ENCODE results near the gene FBXO40. TPM values are rescaled to one million over a fixed set of nuclear protein-coding genes. Genes with fewer than 3 reads are reported as not detected.

FBXO40 gene, protein sequence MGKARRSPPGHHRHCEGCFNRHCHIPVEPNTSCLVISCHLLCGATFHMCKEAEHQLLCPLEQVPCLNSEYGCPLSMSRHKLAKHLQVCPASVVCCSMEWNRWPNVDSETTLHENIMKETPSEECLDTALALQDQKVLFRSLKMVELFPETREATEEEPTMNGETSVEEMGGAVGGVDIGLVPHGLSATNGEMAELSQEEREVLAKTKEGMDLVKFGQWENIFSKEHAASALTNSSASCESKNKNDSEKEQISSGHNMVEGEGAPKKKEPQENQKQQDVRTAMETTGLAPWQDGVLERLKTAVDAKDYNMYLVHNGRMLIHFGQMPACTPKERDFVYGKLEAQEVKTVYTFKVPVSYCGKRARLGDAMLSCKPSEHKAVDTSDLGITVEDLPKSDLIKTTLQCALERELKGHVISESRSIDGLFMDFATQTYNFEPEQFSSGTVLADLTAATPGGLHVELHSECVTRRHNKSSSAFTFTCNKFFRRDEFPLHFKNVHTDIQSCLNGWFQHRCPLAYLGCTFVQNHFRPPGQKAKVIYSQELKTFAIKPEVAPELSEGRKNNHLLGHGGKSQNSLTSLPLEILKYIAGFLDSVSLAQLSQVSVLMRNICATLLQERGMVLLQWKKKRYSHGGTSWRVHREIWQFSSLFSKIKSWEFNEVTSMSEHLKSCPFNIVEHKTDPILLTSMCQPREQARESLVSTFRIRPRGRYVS
- not detected in 2 replicates for total RNA-seq

DNA sequence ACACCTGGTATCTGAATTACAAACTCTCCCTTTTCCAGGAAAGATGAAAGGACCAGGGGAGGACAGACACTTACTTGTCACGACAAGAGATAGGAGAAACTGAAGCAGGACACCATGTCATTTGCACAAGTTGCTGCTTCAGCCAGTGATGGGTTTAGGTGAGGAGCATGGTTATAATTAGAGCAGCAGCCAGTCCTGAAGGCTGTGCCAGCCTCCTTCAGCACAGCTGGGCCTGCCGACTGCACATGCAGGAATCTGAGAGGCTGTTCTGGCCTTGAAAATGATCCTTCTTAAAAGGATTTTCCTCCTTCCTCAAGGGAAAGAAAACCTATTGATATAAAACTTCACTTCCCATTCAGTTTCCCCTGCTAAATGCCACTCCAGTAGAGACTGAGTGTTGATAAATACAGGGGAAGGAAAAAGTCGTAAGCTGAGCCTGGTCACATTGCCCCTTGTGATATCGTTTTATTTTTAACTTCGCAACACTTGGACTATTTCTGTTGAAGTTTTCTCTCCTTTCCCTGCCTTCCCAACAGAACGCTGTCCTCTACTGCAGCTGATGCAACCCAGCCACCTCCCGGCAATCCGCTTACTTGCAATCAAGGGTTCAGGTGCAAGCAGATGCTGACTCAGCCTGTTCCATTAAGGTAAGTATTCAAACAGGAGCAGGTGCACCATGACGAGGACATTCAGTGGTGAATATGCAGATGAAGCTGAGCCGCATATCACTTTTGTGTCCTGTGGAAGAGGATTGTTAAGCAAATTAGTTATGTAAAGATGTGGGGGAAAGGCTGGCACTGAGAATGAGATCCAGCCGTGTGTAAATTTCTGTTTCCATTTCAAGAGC lies at the start of gene FBXO40:
TSS of gene FBXO40 (plus strand) at position 524 of the 847 bp plus-strand sequence. CDS start 27,197 bp downstream, outside the sequence.

DNA sequence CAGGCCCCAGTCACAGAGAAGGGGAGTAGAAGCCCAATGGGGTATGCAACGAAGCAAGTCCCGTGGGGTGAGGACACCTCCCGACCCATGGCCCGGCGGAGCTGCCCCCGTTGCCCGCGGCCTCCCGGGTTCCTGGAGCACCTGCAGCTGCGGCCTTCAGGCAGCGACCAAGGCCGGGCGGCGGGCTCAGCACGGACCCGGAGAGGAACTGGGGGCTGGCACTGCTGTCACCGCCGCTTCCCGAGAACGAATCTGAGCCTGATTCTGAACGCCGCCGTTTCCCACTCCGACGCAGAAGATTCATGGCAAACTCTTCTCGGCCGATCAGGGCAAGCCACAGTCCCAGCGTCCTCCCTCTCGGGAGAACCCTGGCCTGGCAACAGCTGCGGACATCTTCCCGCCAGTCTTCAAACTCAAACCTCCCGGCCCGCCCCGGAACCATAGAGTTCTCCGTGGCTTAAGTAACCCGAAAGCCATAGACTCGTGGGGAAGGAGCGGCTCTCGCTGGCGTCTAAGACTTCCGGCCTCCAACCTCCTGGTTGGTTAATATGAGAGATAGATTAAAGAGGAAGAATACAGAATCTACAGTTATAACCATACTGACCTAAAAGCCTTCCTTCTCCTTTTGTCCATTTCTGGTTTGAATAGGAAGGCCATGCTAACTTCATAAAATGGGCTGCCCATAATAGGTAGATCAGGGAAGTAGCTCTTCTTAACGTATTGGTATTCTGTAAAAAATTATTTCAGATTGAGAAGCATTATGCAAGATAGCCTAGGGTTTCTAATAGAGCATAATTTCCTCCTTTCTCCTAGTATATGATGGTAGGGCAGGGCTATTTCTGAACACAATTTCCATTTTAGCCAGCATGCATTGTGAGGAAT lies 47.4 kb upstream of the FBXO40 start, which contains the start of gene POLQ:
TSS of gene POLQ (minus strand) at position 415 of the 882 bp plus-strand sequence. CDS start at position 304, 111 bp downstream.

DNA sequence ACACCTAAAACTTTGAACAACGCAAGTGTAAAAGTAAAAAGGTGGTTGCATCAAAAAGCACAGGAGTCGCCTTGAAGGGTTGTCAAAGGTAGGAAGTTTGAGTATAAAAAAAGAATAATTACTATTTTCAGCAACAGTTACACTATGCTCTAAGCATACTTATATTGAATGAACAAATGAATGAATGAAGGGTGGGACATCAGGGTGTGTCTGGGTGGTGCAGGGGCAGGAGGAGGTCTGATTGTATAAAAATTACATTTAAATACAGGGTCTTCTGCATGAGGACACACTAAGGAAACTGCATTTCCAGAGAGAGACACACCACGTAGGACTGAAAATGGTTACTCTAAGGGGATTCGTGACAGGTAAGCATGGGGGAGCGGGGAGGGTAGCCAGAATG lies 25.5 kb upstream of the FBXO40 start, which contains the start of gene ARGFX:
TSS of gene ARGFX (plus strand) at position 301 of the 400 bp plus-strand sequence. CDS start 2,765 bp downstream, outside the sequence.

DNA sequence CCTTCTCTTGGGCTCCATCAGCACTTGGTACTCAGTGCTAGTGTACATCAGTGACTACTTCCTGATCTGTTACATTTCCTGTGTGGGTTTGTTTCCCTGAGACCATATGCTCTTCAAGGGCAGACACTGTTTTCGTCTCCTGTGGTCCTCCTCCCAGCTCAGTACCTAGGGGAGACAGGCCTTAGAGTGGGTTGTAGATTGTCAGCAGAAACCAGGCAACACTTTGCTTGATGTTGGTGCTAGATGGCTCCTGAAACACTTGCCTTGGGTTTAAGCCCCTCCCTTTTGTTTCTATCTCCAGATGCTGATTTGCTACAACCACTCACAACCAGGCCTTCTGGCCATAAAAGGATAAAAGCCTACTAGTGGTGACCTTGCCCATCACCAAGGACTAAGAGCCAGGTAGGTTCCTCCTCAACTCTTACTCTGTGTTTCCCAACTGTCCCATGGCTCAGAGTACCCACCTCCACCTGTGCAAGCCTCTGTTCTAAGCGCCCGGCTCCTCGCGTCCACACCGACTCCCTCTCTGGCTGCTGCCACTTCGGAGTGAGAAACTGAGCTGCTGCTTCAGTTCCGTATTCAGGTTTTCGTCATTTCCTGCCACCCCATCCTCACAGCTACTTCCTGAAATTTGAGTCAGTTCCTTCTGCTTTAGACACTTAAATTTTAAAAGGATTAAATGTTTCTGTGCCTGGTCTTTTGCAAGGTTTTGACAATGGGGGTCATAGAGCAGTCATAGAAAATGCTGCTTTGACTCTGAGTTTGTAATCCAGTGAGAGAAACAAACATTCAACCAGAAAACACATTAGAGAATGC lies 67.4 kb downstream of the FBXO40 start, which contains the start of gene HCLS1:
TSS of gene HCLS1 (minus strand) at position 548 of the 816 bp plus-strand sequence. CDS start 2,556 bp downstream, outside the sequence.

Other genes starting within 250 kb of the FBXO40 start
- 0.50 and 1.0 TPM in 2 replicates for gene POLQ, start 47.4 kb upstream of the FBXO40 start, total RNA-seq
- gene ARGFX, start 25.4 kb upstream of the FBXO40 start, total RNA-seq, result not detected in 2 replicates
- 3.8 and 29.3 TPM in 2 replicates for gene HCLS1, start 67.5 kb downstream of the FBXO40 start, total RNA-seq
- 48.2 and 83.6 TPM in 2 replicates for gene GOLGB1, start 156.4 kb downstream of the FBXO40 start, total RNA-seq
- gene IQCB1, start 241.7 kb downstream of the FBXO40 start, total RNA-seq, result 21.5 and 24.4 TPM in 2 replicates
- 4.2 and 6.2 TPM in 2 replicates for gene EAF2, start 241.8 kb downstream of the FBXO40 start, total RNA-seq

All from nasal cavity respiratory epithelium epithelial cell of viscerocranial mucosa (primary cell).